8988T (cell line): Measurements from ENCODE around the gene HUNK.
"Not testable (repeated sequence)": the region's sequence is repeated elsewhere in the genome, so short reads cannot be mapped to it uniquely, and the experiment has no call there.

Source experiments
- DNase-seq: peaks from one replicate; pipeline ENCODE4 v3.0.0; 2011

HUNK gene

DNA sequence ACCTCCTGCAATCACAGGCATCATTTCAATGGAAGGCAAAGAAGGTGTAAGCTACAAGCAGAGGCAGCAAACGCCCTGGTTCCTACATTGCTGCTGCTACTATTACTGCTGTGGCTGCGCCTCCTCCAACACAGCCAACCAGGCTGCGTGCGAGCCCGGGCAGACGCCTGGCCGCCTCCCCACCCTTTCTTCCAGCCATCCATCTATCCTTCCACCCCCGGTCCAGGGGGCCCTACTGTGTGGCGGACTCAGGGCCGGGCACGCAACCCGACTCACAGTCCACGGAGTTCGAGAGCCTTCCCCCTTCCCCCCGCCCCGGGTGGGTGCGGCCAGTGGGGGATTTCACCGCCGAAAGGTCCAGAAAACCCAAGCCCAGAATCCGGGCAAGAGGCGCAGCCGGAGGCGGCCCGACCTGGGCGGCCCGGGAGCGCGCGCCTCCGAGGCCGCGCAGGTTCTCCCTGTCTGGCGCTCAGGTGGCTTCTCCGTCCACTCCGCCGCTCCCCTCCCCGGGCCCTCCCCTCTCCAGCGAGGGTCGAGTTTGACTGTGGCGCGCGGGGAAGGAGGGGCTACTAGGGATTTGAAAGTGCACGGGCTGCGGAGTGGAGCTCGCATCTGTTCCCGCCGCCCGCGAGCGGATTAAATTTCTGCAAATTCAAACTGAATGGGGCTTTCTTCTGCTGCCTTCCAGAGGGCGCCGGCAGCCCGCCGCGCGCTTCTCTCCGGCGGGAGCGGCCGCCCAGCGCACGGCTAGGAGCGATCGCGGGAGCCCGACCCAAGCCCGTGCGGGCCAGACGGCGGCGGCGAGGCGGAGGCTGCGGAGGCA, at the start of gene HUNK:
Gene HUNK, plus strand, starts transcription at position 569 of the 823 bp plus-strand sequence. CDS start 655 bp downstream, outside the sequence.
- DNase-seq: peak; percentile 66

DNA sequence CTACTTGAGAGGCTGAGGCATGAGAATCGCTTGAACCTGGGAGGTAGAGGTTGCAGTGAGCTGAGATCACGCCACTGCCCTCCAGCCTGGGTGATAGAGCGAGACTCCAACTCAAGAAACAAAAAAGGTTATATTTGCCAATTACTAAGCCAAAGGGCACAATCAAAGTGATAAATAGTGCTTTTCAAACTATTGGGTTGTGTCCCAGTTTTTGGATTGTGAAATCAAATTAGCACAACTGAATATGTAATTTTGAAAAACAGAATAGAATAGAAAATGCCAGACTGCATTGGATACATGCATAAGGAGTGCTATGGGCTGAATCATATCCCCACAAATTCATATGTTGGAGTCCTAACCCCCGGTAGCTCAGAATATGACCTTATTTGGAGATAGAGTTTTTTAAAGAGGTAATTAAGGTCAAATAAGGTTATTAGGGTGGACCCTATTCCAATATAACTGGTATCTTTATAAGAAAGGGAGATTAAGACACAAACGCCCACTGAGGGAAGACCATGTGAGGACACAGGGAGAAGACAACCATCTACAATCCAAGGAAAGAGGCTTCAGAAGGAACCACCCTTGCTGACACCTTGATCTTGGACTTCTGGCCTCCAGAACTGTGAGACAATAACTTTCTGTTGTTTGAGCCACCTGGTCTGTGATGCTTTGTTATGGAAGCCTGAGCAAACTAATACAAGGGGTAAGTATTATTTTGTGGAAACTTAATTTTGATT, 42.9 kb upstream of the HUNK start:
- no peak for DNase-seq

DNA sequence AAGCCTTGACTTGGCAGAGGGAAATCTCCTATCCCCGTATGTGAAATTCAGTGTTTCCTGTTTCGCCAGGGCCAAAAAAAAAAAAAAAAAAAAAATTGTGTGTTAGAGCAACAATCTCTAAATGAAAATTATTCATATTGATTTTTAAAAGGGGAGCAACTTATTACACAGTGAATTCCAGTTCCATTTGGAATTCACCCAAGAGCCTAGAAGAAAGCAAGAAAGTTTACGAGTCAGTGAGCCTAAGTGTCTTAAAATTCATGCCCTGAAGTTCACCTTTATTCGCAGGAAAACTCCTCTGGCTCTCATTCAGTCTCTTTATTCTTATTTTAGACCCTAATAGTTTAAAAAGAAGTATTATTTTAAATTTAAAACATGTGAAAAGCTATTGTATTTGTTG, 42.1 kb upstream of the HUNK start:
- no peak for DNase-seq

DNA sequence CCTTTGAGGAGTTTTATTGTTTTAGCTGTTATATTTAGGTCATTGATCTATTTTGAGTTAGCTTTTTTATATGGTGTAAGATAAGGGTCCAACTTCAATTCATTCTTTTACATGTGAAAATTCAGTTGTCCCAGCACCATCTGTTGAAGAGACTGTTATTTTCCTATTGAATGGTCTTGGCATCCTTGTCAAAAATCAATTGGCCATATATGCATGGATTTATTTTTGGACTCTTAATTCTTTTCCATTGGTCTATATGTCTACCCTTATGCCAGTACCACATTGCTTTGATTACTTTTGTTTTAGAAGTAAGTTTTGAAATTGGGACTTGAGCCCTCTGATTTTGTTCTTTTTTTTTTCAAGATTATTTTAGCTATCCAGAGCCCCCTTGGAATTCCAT, 35.8 kb upstream of the HUNK start:
- DNase-seq: no peak

DNA sequence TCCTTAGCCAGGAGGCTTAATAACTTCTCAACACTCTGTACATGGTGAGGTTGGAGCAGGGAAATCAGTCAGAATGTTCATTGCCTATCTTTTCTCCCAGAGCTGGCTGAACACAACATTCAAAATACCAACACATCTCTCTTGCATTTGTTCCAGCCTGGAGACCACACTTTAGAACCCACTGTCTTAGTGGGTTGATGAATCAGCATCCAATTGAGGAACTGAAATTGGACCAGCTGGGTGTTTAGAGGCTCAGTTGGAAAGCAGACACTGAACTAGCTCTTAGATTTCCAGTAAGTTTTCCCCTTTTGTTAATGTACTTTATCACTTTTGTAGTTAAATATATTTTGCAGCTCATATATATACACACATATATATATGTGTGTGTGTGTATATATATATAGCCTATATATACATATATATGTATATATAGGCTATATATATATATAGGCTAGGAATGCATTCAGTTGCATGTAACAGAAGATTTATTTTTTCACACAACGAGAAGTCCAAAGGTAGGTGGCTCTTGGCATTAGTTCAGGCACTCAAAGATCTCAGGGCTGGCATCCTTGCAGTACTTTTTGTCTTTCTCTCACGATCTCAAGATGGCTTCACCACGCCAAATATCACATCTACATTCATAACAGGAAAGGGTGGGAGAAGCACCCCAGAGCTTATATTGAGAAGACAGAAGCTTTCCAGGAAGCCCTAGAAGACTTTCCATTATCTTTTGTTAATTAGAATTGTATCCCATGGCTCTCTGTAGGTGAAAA, 35.0 kb upstream of the HUNK start:
- no peak for DNase-seq

DNA sequence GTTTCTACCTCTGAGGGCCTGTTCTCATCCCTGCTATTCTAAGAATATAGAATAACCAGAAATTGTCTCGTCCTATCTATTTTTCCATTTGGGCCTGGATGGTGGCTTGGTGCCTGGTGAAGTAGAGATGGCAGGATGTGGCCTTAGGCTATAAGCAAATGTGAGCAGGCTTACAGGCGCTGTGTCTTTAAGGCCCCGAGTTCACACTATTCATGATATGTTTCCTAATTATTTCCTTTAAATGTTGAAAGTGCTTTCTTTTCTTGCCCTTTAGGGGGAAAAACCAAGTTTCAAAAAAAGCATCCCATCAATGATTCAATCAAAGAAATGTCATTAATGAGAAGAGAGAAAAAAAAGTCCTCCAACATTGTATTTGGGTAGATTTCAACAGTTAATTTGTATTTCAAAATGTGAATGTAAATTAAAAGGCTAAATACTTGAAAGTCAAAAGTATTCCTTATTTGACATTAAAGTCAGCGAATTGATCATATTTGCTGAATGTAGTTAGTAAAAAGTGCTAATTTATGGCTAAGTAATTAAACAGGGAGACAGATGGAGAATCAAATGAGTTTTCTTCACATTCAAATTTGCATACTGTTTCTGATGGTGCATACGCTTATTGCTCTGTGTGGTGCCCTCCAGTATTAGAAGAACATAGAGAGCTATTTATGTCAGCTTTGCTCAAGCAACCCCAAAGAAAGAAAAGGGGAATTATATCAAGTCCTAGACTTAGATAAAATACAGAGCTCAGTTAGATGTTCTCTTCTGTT, 34.0 kb upstream of the HUNK start:
- no peak for DNase-seq

DNA sequence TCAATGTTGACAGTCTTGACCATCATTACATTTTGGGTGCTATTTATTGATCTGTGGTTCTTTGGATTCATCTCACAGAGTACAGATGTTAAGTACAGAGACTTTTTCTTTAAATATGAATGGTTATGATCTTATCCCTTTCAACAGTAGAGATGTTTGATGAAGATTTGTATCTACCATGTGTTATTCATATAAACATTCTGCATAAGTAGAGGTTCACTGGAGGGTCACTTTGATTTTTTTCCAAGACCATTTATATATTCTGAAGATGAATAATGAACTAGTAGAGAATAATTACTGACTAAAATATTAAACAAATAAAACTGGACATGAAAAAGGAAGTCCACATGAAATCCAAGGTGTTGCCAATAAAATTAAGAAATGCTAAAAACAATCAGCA, 28.6 kb upstream of the HUNK start:
- no peak for DNase-seq

DNA sequence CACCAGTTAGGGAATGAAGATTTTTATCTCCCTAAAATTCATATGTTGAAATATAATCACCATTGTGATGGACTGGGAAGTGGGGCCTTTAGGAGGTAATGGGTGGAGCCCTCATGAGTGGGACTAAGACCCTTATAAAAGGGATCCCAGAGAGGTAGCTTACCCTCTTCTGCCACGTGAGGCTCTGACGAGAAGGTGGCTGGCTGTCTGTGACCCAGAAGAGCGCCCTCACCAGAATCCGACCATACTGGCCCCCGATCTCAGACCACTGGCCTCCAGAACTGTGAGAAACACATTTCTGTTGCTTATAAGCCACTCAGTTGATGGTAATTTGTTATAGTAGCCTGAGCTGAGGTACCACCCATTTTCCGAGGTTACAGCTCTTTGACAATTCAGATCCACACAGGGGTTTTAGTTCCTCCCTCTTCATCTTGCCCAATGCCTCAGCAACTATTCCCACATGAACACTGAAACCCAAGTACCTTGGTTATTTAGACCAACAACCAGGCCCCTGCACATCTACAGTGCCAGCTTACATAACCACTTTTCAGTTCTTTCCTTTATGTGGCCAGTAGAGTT, 27.6 kb upstream of the HUNK start:
- DNase-seq: no peak

DNA sequence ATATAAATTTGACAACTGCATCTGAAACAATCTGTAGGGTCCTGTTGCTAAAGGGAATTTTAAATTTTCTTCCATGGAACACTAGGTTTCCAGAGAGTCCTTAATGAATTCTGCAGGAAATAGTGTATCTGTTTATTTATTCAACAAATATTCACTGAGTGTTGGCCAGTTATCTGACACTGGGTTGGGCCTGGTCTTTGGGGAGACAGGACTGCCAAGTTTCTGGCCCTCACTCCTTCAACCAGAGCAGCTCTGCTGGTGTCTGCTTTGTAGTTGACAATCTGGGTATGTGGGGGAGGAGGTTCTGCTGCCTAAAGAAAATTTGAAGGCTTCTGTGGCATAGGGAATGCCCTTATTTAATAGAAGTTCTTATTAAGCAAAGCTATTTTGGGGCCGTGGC, 26.1 kb upstream of the HUNK start:
- DNase-seq: no peak

DNA sequence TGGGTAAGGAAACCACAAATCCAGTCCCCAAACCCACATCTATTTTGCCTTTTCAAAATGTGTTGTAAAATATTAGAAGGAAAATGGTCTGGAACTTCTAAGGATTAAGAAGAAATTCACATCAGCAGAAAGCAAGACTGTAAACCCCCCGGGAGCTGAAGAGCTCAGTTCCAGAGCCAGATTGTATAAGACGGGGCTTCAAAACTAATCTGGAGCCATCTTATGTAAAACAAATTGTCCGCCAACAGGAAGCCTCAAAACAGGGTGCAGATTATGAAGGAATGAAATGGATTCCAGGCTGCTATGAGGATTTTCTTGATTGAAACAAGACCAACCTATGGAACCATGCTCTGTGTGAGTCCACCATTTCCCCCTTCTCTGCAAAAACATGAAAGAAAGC, 25.1 kb upstream of the HUNK start:
- DNase-seq: no peak

DNA sequence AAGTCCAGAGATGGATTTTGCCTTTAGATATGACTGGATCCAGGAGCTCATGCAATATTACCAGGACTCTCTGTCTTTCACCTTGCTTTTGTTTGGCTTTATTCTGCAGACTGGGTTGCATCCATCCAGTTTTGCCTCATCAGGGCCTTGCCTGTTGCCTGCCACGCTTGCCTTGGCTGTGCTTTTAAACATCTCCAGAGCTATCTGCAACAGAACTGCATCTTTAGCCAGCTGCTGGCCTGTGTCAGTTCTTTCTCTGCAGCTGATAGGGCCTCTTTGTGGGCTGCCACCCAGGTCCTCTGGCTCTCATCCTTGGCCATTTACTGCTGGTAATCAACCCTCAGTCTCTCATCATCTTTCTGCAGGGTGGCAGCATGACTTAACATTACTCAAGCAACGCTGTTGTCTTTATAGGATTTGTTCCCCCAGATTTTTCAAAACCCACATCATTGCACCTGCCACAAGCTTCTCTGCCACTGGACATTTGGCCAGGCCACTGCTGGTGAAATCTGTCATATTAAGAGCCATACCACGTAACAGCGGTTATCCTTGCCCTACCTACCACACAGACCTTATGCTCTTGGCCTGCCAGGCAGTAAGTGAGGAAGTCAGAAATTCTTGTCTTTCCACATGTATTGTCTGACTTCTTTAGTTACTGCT, 24.4 kb upstream of the HUNK start:
- no peak for DNase-seq

DNA sequence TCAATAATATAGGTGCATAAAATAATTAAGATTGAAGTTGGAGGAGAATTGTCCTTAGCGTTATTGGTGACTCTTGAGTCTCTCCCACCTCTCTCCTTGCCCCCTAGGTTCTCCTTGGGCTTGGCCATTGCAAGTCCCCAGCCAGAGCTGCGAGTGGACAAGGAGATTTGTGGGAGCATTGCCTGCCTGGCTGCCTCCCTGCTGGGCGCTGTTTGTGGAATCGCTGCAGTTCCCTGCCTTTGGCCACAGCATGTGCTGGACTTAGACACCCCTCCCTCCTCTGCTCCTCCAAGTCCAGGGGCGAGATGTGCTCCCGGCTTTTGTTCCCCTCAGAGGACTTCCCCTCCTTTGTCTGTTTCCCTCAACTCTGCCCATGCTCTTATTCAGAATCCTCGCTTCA, 21.9 kb upstream of the HUNK start:
- DNase-seq: no peak

DNA sequence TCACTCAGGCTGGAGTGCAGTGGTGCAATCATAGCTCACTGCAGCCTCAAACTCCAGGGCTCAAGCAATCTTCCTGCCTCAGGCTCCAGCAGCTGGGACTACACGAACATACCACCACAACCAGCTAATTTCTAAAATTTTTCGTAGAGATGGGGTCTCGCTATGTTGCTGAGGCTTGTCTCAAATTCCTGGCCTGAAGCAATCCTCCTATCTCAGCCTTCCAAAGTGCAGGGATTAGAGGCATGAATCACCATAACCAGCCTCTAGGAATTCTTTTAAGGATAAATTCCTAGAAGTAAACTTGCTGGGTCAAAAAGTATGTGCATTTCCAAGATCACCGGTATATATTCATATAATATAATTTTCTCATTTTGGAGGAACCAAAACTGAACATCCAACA, 17.6 kb upstream of the HUNK start:
- DNase-seq: no peak

DNA sequence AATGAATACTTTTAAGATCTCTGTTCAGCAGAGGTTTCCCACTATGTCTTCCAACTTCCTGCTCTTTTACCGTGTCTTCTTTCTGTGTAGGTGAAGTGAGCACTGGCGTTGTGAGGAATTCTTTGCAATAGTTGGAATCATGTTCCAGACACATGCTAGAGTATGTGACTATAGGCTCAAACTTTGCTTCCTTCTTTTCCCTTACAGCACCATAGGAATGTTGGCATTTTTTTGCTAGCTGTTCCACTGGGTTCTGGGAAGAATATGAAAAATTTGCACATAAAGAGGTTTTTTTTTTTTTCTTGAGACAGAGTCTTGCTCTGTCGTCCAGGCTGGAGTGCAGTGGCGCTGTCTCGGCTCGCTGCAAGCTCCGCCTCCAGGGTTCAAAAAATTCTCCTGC, 15.7 kb upstream of the HUNK start:
- DNase-seq: no peak

DNA sequence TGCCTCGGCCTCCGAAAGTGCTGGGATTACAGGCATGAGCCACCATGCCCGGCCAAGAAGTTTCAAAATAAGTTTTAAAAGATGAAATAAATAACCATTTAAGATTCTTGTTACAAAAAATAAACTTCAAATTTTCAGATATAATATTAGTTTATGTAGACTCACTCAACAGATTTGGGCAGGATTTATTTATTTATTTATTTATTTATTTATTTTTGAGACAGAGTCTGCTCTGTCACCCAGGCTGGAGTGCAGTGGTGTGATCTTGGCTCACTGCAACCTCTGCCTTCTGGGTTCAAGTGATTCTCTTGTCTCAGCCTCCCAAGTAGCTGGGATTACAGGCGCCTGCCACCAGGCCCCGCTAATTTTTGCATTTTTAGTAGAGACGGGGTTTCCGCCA, 15.2 kb upstream of the HUNK start:
- DNase-seq: not testable (repeated sequence)

DNA sequence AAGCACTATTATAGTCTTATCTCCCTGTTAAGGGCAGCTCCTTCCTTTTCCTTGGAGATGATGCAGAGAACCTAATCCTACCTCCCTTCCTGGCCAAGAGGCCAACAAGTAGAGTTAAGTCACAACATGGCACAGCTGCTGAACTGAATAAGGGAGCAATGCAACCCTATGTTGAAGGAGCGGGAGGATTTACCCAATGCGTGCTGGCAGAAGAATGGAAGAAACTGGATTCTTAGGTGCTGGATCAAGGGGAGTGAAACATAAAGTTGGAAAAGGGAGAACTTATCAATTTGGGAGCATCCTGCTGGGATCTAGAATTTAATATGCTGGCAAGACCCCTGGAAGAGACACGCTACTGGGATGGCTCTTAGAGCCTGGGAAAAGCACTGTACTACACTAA, 12.0 kb upstream of the HUNK start:
- no peak for DNase-seq

DNA sequence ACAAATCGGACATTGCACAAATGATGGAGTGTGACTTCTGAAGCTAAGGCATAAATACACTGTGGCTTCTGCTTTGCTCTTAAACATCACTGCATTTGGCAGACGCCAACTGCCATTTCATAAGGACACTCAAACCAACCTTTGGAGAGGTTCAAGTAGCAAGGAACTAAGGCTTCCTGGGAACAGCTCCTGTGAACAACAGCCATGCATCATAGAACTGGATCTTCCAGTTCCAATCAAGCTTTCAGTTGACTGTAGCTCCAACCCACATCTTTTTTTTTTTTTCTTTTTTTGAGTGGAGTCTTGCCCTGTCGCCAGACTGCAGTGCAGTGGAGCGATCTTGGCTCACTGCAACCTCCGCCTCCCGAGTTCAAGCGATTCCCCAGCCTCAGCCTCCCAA, 10.7 kb upstream of the HUNK start:
- DNase-seq: no peak

DNA sequence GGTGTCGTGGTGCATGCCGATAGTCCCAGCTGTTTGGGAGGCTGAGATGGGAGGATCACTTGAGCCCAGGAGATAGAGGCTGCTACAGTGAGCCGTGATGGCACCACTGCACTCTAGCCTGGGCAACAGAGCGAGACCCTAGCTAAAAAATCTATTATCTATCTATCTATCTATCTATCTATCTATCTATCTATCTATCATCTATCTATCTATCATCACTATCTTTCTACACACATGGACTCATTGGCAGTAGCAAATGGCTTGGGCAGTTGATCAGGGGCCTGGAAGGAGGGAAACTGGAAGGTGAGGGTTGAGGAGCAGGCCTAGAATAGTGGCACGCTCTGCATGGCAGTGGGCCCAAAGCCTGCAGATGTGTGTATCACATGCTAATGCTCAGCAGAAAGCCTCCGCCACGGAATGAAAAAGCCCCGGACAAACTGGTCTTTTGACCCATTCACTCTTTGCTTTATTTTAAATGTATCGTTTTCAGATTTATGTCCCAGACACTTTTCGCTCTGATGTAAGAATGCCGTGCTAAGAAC, 7.3 kb upstream of the HUNK start:
- DNase-seq: no peak

DNA sequence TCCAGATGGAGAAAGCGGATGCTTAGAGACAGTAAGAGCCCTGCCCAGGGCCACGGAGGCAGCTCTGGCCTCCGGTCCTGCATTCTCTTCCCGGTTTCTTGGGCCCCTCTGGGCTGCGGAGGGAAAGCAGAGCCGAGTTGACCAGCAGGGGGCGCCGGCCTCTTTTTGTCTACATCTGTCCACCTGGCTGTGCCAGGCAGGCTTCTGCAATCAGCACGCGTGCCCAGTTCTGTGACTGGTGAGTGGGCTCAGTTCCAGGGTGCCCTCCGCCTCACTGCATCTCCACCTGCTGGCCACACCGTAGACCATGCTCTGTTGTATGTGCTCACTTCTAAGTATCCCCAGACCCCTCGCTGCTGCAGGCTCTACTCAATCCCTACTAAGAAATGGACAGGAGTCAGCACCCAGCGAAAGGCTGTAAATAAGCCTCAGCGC, 6.7 kb upstream of the HUNK start:
- DNase-seq: peak; percentile 68

DNA sequence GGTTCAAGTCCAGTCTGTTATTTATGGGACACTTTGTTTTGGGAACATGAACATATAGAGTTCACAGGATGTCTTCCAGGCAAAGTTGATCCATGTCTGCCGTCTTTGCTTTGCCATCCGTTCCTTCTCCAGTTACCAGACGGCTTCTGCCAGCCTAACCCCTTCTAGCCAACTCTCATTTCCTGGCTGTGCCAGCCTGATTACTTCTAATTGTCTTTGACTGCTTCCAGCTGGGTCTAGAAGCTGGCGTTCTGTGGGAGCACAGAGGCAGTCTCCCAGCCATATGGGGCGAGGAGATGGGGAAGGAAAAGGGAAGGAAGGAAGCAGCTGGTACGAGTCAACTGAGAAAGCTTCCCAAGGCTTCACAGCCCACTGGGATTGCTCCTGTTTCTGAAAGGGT, 3.1 kb upstream of the HUNK start:
- DNase-seq: no peak

DNA sequence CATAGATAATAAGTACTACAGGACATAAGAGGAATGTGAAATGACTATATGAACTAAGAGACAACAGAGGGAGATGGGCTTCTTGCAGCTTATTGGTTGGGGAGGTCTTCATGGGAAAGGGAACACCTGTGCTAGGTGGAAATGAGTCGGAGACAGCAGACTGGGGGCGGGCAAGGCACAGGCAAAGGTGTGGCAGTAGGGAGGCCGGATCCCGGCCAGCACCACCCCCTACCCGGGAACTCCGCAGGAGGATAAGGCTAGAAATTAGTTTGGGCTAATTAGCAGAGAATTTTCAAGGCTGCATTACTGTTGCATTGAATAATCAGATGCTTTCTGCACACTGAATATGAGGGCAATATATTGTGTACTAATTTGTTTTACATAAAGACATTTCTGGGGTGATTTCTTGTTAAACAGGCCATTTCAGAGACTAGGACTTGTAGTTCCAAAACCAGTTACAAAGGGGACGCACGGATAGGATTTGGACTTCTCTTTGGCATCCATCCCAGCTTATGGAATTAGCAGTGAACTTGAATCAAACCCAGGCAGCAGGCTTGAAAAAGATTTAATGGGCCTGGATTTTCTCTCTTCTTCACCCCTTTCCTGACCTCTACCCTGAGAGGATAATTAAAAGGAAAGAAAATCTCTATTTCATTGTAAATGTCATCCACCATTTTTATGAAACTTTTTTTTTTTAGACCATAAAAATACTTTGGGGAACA, 2.2 kb upstream of the HUNK start:
- DNase-seq: no peak
